ENCODE measurements around the gene ADGRL3.

- TF ChIP-seq CTCF (IDR thresholded peaks at IDR 0.05): no peak
- TF ChIP-seq POLR2A (IDR thresholded peaks at IDR 0.05; ENCODE audit: low read depth): no peak
- TF ChIP-seq POLR2AphosphoS5 (IDR thresholded peaks at IDR 0.05): no peak
- TF ChIP-seq EP300 (IDR thresholded peaks at IDR 0.05): no peak
Observed at GRCh38 chr4:61795998-61796397, 595.9 kb downstream of the ADGRL3 start.

Data from esophagus muscularis mucosa (tissue), 4 donors.